ENCODE data around the gene BTNL8.

- no peak for TF ChIP-seq EP300 (IDR thresholded peaks at IDR 0.05; ENCODE audit: low read depth in 2 of 2, low read length in 2 of 2)
- TF ChIP-seq EP300 (CRISPR knock-in tag; IDR thresholded peaks at IDR 0.05; ENCODE audit: borderline replicate concordance) = no peak
- TF ChIP-seq GTF3A (CRISPR knock-in tag; conservative IDR thresholded peaks at IDR 0.05) = no peak
- TF ChIP-seq KDM1A (CRISPR knock-in tag; IDR thresholded peaks at IDR 0.05) = no peak
- no peak for TF ChIP-seq CHD4 (IDR thresholded peaks at IDR 0.05; ENCODE audit: borderline replicate concordance, low read length)
- no peak for TF ChIP-seq ZNF224 (CRISPR knock-in tag; IDR thresholded peaks at IDR 0.05)
- no peak for TF ChIP-seq RXRA (CRISPR knock-in tag; IDR thresholded peaks at IDR 0.05)
- no peak for TF ChIP-seq POLR2A (IDR thresholded peaks at IDR 0.05; ENCODE audit: insufficient read depth in 1 of 2, low read depth in 2 of 2, low read length in 2 of 2)
These were observed 1.2 kb downstream of the BTNL8 start for GRCh38 chr5:180900178-180900577.

All from HepG2 (cell line).